GM19099 (cell line): ENCODE measurements around the gene C21orf58.

ENCODE experiments used
- POLR2A ChIP-seq: IDR thresholded peaks from 3 replicates; pipeline ENCODE4 v1.6.1; 2011; ENCODE audit warnings: low read depth; ENCODE audit not compliant: insufficient read length; ENCODE audit errors: extremely low read depth

Gene C21orf58

GRCh38 chr21:46323710-46324389, at the start of gene C21orf58, which contains the start of gene PCNT:
Gene C21orf58, minus strand, starts transcription at chr21:46323870. Its CDS starts 1,132 bp downstream, at chr21:46322738.
Gene PCNT, plus strand, starts transcription at chr21:46324156. Its CDS starts 73 bp downstream, at chr21:46324229.
- TF ChIP-seq POLR2A = peak; percentile 85

DNA sequence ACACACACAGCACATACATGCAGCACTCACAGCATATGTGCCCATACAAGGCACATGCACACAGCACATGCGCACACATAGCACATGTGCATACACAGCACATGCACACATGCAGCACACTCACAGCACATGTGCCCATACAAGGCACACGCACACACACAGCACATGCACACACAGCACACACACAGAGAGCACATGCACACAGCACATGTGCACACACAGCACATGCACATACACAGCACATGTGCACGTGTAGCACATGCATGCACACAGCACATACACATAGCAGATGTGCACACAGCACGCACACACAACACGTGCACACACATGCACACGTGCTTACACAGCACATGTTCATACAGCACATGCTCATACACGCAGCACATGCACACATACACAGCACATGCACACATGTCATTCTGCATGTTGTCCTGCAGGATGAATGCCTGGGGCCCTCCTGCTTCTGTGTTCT, 48.4 kb upstream of the C21orf58 start:
- TF ChIP-seq POLR2A = no peak

GRCh38 chr21:46371204-46372013, 47.7 kb upstream of the C21orf58 start:
- TF ChIP-seq POLR2A = no peak

- TF ChIP-seq POLR2A = no peak
Measured at GRCh38 chr21:46369520-46370235, 46.0 kb upstream of the C21orf58 start.

DNA sequence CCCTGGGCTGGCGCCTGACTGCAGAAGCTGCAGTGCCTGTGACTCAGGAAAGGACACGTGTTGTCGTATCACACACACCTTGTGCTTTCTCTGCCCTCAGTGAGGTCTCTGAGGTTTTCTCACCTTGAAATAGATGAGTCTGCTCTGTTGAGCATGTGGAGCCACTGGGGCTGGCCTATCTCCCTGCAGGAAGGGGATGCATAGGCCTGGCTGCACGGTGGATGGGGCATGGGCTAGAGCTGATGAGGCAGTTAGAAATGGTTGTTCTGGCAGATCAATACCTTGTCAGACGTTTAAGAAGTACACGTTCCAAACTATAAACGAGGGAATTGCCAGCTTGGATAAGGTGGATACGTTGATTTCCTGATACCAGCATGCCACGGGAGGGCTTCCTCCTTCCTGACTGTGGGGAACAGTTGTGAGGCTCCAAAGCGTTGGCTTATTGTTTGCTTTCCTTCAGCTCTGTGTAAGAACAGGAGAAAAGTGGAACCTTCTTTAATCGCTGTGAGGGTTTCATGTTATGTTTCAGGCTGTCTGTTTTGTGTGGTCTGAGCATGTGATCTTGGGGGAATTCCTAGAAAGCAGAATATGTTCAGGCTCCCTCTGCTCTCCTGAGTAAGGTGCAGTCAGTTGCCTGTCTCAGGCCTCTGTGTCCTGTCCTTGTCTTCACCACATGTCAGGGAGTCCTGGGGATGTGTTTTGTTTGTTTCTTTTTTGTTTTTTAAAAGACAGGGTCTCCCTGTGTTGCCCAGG, 45.0 kb upstream of the C21orf58 start:
- peak; percentile 31 for TF ChIP-seq POLR2A

DNA sequence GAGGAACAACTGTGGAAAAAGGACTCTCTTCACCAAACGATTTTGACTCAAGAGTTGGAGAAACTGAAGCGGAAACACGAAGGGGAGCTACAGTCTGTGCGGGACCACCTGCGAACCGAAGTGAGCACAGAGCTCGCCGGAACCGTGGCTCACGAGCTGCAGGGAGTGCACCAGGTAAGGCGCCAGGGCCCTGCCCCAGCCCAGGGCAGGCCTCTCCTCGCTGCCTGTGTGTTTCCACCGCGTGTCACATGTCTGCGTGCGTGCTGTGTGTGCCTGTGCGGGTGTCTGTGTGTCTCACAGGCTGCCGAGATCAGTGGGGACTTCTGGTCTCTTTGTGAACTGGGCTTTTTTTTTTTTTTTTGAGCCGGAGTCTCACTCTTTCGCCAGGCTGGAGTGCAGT, 43.3 kb upstream of the C21orf58 start:
- TF ChIP-seq POLR2A = no peak

GRCh38 chr21:46366561-46366960, 42.9 kb upstream of the C21orf58 start:
- TF ChIP-seq POLR2A = no peak

- TF ChIP-seq POLR2A = no peak
Measured at GRCh38 chr21:46366091-46366490, 42.4 kb upstream of the C21orf58 start.

DNA sequence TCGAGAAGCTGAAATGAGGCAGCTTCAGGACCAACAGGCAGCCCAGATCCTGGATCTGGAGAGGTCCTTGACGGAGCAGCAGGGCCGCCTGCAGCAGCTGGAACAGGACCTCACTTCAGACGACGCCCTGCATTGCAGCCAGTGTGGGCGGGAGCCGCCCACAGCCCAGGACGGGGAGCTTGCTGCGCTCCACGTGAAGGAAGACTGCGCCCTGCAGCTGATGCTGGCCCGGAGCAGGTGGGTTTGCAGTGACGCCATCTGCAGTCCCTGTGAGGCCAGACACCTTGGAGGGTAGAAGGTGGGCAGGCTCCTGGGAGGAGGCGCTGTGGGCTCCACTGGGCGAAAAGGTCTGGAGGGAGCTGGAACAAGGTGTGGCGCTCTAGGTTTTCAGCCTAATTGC, 40.0 kb upstream of the C21orf58 start:
- TF ChIP-seq POLR2A = no peak

DNA sequence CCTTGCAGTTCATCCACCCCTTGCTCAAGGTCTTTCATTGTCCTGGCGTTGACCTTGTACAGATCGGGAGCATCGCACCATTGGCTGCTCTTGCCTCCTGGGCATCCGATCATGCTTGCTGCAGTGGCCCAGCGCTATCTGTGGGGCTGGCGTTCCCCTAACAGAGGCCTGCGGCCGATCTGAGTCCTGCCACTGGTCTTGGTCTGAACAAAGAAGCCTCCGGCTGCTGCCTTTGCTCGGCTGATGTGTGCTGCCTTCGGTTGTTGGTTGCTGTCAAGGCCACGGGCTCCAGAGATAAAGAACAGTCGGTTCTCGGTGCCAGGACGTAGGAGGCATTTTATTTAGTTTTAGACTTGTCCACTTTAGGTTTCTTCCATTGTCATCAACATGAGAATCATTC, 39.3 kb upstream of the C21orf58 start:
- no peak for TF ChIP-seq POLR2A

- no peak for TF ChIP-seq POLR2A
Measured at GRCh38 chr21:46361935-46362334, 38.3 kb upstream of the C21orf58 start.

GRCh38 chr21:46361176-46361575, 37.5 kb upstream of the C21orf58 start:
- no peak for TF ChIP-seq POLR2A

DNA sequence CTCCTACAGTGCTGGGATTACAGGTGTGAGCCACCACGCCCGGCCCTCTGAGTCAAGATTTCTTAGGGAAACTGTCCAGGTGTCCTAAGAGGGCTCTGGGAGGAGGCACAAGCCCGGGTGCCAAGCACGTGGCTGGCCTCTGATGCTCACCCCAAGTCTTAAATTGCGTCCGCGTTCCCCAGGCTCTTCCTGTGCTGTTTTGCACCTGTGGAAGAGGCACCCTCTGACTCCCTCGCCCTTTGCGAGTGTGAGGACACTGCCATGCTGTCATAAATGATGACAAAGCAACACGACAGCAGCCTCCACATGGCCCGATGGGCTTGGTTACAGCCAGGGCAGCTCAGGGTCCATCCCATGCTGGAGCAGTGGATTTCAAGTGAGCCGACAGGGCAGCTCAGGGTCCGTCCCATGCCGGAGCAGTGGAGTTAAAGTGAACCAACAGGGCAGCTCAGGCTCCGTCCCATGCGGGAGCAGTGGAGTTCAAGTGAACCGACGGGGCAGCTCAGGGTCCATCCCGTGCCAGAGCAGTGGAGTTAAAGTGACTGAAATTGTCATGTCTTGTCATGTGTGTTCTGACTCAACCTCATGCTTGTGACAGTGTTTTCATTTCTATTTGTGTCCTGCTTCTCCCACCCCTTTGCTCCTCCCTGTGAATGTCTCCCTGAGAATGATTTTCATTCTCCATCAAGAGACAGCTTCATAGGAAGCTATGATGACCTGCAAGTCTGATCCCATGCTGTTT, 34.2 kb upstream of the C21orf58 start:
- TF ChIP-seq POLR2A = no peak

- TF ChIP-seq POLR2A = no peak
Measured at GRCh38 chr21:46357335-46357604, 33.6 kb upstream of the C21orf58 start.
